Progenitor cell of endocrine pancreas (in vitro differentiated cells): ENCODE results near the gene INPP4A. TPM values are rescaled to one million over a fixed set of nuclear protein-coding genes. Genes with fewer than 3 reads are reported as not detected.

Source experiments
- DNase-seq: peaks from one replicate; pipeline ENCODE4 v3.0.0; 2021; ENCODE audit warnings: low spot score; ENCODE audit not compliant: unreplicated experiment
- H3K27ac Mint-ChIP-seq: 2 replicates; pipeline ENCODE4 v1.8.0; 2021; ENCODE audit warnings: mild to moderate bottlenecking, moderate library complexity, mixed read lengths
- H3K27me3 Mint-ChIP-seq: 2 replicates; pipeline ENCODE4 v1.8.0; 2021; ENCODE audit warnings: mixed read lengths
- H3K36me3 Mint-ChIP-seq: 2 replicates; pipeline ENCODE4 v1.8.0; 2022; ENCODE audit warnings: mixed read lengths; ENCODE audit not compliant: insufficient read depth
- H3K4me1 Mint-ChIP-seq: 2 replicates; pipeline ENCODE4 v1.8.0; 2021; ENCODE audit warnings: low read depth, mixed read lengths
- H3K4me3 Mint-ChIP-seq: 2 replicates; pipeline ENCODE4 v1.8.0; 2021; ENCODE audit warnings: low read depth, mild to moderate bottlenecking, moderate library complexity, mixed read lengths
- H3K9me3 Mint-ChIP-seq: 2 replicates; pipeline ENCODE4 v1.8.0; 2021; ENCODE audit warnings: low read depth, mixed read lengths
- total RNA-seq: library from RNA; stranded (reverse); gene quantifications from 2 replicates; pipeline ENCODE4 v1.2.1, GENCODE V29; 2021
- TF ChIP-seq, protein P1 (sequence below): fragments of 200-600 bp; sonication (generic); IDR thresholded peaks from one replicate; pipeline ENCODE4 v1.5.0; 2021; ENCODE audit warnings: antibody characterized with exemption, mild to moderate bottlenecking; ENCODE audit not compliant: unreplicated experiment

INPP4A gene
- total RNA-seq, 1 donor from 2014 or later: 33.0 TPM

DNA sequence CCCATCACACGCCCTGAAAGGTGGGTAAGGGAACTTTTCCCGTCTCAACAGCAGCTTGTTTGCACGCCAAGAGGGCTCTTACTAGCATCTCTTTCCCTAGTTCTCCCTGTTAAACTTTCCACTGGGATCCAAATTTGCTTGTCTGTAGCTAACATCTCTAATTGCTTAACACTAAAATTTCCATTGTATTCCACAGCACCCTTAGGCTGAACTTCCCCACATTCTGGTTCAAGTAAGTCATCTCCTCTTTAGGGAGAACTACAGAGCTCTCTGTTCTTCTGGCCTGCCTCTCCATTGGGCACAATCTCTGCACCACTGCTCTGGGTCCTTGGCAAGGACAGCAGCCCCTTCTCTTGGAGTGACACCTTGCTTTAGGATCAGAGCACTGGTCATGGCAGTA, 187.7 kb downstream of the INPP4A start:
- no peaks in the 10 kb centered on the region for H3K4me1 Mint-ChIP-seq
- DNase-seq: no peak
- H3K9me3 Mint-ChIP-seq: no peaks in the 10 kb centered on the region
- H3K27ac Mint-ChIP-seq: no peak overlapping the region
- H3K36me3 Mint-ChIP-seq: peaks cover 2% of the 10 kb centered on the region
- no peak overlapping the region for H3K4me3 Mint-ChIP-seq
- TF ChIP-seq, protein P1, sequence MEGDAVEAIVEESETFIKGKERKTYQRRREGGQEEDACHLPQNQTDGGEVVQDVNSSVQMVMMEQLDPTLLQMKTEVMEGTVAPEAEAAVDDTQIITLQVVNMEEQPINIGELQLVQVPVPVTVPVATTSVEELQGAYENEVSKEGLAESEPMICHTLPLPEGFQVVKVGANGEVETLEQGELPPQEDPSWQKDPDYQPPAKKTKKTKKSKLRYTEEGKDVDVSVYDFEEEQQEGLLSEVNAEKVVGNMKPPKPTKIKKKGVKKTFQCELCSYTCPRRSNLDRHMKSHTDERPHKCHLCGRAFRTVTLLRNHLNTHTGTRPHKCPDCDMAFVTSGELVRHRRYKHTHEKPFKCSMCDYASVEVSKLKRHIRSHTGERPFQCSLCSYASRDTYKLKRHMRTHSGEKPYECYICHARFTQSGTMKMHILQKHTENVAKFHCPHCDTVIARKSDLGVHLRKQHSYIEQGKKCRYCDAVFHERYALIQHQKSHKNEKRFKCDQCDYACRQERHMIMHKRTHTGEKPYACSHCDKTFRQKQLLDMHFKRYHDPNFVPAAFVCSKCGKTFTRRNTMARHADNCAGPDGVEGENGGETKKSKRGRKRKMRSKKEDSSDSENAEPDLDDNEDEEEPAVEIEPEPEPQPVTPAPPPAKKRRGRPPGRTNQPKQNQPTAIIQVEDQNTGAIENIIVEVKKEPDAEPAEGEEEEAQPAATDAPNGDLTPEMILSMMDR: no peak
- no peaks in the 10 kb centered on the region for H3K27me3 Mint-ChIP-seq

DNA sequence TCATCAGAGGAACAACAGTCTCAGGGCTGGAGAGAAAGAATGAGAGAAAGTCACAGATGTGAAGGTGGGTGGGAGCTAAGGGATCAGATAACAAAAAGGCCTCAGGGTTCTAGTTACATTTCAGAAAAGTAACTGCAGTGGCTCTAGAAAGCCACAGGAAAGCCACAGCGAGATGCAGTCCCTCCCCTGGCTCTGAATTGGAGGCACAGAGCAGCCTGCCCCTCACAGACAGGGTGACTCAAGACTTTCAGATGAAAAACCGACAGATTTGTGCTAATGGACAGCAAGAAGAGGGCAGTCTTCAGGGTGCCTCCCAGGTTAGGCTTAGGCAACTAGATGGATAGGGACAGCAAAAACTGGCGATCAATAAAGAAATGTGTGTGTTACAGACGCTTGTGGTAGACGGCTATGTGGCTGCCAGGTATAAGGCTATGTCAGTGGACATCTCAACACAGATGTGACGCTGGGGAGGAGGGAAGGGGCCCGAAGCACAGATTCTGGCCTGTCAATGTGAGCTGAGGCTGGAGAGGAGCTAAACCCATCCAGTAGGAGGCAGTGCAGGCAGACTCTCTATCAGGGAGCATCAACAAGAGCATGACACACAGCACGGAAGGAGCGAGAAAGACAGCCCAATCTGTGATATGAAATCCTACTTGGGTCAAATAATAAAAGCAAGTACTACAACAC, 189.9 kb downstream of the INPP4A start:
- Mint-ChIP-seq H3K4me3 (no peak overlapping the region), H3K27me3 (no peaks in the 10 kb centered on the region), H3K4me1 (no peaks in the 10 kb centered on the region), H3K9me3 (no peaks in the 10 kb centered on the region), H3K36me3 (peaks cover 3% of the 10 kb centered on the region), H3K27ac (no peak overlapping the region)
- TF ChIP-seq, protein P1: peak; percentile 36
- DNase-seq: no peak

DNA sequence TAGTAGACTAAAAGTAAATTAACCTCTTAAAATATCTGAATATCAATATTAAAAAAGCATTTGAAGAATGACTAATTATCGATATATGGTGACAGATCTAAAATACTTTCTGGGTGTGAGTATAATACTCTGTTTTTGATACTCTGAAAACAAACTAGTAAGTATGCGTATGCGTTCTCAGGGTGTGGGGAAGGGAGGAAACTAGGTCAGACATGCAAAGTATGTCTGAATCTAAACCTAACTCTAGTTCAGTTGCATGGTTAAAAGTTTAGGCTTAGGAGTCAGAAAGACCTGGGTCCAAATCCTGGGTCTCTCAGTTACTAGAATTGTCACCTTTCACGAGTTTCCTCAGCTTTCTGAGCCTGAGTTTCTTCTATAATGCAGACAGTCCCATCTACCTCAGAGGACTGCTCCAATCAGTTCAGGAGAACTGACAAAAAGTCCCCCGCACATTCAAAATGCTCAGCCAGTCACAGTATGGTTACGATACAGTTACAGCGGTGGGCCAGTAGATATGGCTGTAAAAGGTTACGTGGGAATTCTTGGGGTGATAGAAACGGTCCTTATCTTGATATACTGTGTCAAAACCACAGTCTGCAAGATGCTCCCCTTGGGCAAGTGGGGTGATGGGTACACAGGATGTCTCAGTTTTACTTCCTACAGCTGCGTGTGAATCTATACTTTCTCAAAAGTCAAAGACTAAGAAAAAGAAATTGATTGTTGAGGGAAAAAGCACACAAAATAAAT, 192.9 kb downstream of the INPP4A start:
- no peak for DNase-seq
- H3K9me3 Mint-ChIP-seq: no peaks in the 10 kb centered on the region
- no peak overlapping the region for H3K4me3 Mint-ChIP-seq
- no peaks in the 10 kb centered on the region for H3K27me3 Mint-ChIP-seq
- TF ChIP-seq, protein P1: no peak
- H3K4me1 Mint-ChIP-seq: no peaks in the 10 kb centered on the region
- peaks cover 5% of the 10 kb centered on the region for H3K36me3 Mint-ChIP-seq
- no peak overlapping the region for H3K27ac Mint-ChIP-seq

DNA sequence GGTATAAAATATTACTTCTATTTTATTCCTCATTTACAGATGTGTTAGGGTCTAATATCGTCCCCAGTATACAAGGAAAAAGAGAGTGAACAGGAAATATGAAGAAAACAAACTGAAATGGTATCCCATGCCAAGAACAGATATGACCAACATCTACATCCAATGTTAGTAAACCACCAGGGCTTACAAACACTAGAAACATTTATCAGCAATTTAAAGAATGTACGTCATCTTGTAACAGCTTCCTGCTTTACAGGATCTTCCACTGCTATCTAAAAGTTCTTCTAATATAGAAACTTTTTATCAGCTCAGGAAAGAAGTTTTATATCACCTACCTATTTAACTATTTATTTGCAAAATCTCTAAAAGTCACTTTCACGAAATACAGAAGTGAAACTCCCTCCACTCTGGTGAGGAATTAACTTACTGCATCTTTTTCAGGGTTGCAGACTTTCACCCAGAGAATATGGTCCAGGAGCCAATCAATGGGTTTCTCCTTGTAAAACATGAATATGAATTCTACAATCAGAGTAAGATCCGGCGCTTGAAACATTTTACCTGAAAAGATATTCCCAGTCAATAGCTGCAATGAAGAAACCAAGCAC, 198.9 kb downstream of the INPP4A start:
- Mint-ChIP-seq H3K27me3 (no peaks in the 10 kb centered on the region), H3K27ac (no peak overlapping the region), H3K4me3 (no peak overlapping the region), H3K36me3 (peaks cover 6% of the 10 kb centered on the region), H3K4me1 (no peaks in the 10 kb centered on the region), H3K9me3 (no peaks in the 10 kb centered on the region)
- DNase-seq: no peak
- TF ChIP-seq, protein P1: no peak

Other genes starting within 250 kb of the INPP4A start
- 5.3 and 5.5 TPM in 2 replicates for gene CNGA3, start 98.4 kb upstream of the INPP4A start, total RNA-seq
- gene COA5, start 163.7 kb downstream of the INPP4A start, total RNA-seq: 45.2 TPM in 2 replicates
- gene UNC50, start 163.7 kb downstream of the INPP4A start, total RNA-seq: 39.3 and 43.4 TPM in 2 replicates